GM13977 (cell line): ENCODE measurements around the gene FAM98B.

Source experiments
- DNase-seq: peaks from one replicate; pipeline ENCODE4 v3.0.0; 2012; ENCODE audit warnings: low spot score
- in situ Hi-C: fragments of 300-500 bp; cut with MboI; formaldehyde crosslinking; loops from one replicate; pipeline ENCODE4 v1.12.0; 2022; ENCODE audit warnings: low sequenced_read_pairs, low pct_unique_long_range_greater_than_20kb, mixed read lengths, inconsistent platforms; ENCODE audit not compliant: unreplicated experiment
- TF ChIP-seq, protein P1 (sequence below): IDR thresholded peaks from 2 replicates; pipeline ENCODE4 v1.5.1; 2012; ENCODE audit warnings: mild to moderate bottlenecking, control low read depth; ENCODE audit not compliant: insufficient read depth; ENCODE audit errors: extremely low read depth, missing control alignments

FAM98B gene

DNA sequence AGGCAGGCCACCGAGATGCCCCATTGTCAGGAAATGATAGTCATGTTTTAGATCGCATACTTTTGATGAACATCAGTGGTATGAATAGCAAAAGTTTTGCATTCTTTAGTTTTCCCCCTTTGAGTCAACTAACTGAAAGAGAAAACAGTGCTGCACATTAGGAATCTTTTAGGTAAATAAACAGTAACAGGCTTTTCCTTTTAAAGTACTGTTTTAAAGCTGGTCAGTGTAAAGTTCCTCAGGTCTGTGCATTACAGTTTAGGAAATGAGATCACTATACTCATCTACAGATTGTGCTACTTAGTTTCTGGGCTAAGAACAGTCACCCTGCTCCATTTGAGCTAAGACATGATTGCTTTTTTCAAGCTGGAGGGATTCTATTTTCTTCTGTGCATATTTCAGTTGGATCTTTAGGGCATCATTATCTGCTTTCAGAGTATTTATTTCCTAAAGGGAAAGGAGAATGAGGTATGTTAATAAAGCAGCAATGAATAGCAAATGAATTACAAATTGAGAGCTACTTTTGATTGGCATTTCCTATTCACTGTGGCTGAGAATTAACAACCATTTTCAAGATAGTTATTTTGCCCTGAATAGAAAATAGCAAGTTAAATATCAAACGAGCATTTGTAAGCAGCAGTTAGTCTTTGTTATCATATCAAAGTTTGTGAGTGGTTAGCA, 36.5 kb downstream of the FAM98B start:
- TF ChIP-seq, protein P1, sequence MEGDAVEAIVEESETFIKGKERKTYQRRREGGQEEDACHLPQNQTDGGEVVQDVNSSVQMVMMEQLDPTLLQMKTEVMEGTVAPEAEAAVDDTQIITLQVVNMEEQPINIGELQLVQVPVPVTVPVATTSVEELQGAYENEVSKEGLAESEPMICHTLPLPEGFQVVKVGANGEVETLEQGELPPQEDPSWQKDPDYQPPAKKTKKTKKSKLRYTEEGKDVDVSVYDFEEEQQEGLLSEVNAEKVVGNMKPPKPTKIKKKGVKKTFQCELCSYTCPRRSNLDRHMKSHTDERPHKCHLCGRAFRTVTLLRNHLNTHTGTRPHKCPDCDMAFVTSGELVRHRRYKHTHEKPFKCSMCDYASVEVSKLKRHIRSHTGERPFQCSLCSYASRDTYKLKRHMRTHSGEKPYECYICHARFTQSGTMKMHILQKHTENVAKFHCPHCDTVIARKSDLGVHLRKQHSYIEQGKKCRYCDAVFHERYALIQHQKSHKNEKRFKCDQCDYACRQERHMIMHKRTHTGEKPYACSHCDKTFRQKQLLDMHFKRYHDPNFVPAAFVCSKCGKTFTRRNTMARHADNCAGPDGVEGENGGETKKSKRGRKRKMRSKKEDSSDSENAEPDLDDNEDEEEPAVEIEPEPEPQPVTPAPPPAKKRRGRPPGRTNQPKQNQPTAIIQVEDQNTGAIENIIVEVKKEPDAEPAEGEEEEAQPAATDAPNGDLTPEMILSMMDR: no peak
- DNase-seq: no peak
- in situ Hi-C loops: loop anchor here (25.0 kb wide), 1 partner anchor 172 kb away; no protein-coding TSS in a partner anchor

DNA sequence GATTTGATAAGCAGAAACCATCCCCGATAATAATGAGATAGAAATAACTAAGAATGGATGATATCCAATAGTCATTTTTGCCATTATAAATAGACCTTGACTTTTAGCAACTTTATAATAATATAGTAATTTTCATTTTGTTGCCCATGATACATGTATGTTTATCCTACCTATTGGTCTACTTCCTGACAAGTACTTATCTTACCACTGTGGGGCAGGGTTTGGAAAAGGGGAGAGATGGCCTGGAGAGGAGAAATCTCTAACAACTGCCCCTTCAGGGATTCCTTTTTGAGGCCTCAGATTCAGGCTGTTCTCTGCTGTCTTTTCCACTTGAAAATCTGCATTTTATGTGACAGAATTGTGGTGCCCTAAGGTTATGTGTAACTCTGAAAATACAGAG, 42.2 kb downstream of the FAM98B start:
- TF ChIP-seq, protein P1: no peak
- in situ Hi-C loops: loop anchor here (25.0 kb wide), 1 partner anchor 166 kb away; no protein-coding TSS in a partner anchor
- DNase-seq: no peak

DNA sequence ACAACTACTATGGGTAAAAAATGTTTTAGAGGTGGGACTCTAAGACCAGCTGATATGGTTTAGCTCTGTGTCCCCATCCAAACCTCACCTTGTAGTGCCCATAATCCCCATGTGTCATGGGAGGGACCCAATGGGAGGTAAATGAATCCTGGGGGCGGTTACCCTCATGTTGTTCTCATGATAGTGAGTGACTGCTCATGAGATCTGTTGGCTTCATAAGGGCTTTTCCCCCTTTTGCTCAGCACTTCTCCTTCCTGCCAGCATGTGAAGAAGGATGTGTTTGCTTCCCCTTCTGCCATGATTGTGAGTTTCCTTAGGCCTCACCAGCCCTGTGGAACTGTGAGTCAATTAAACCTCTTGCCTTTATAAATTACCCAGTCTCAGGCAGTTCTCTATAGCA, 45.7 kb downstream of the FAM98B start:
- TF ChIP-seq, protein P1: no peak
- no peak for DNase-seq
- in situ Hi-C loops: loop anchor here (25.0 kb wide), 1 partner anchor 163 kb away; no protein-coding TSS in a partner anchor

DNA sequence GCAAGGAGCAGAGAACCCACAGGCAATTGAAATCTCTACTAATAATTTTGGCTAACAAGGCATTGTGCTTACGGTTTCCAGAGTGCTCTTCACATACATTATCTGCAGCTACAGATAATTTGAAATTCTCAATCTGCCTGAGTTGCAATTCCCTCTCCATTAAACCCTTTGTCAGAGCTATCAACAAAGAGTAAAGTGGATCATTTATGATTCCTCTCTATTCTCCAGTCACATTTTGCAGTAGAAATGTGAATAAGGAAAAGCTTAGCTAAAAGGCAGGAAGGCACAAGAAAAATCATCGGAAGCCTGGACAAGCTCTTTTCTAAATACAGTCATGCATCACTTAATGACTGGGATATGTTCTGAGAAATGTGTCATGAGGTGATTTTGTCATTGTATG, 49.6 kb downstream of the FAM98B start:
- in situ Hi-C loops: no loop called here
- TF ChIP-seq, protein P1: no peak
- DNase-seq: no peak

DNA sequence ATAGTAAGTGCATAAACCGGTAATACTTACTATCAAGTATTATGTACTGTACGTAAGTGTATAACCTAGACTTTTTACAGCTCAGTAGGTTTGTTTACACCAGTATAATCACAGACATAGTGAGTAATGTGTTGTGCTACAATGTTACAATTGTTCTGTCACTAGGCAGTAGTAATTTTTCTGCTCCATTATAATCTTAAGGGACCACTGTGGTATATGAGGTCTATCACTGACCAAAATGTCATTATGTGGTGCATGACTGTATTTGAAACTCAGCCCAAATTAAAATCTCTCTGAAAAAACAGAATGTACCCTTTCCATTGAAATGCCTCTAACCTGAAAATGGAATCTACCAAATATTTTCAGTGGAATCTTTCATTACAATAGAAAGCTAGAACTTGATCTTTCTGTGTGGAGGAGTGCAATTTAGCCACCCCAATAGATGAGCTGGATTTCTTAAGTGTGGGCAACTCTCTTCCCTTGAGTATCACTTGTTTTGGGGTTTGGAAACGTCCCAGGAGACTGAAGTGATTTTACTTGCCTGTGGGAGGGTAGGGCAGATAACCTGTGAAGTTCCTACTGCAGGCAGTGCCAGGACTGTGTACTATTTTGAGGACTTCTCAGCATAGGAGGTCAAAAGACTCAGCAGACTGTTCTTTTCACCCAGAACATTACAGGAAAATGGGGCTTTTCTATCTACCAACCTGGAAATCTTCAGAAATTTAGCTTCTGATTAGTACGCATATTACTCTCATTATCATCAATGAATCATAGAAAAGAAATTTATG, 50.9 kb downstream of the FAM98B start:
- in situ Hi-C loops: no loop called here
- TF ChIP-seq, protein P1: no peak
- no peak for DNase-seq

DNA sequence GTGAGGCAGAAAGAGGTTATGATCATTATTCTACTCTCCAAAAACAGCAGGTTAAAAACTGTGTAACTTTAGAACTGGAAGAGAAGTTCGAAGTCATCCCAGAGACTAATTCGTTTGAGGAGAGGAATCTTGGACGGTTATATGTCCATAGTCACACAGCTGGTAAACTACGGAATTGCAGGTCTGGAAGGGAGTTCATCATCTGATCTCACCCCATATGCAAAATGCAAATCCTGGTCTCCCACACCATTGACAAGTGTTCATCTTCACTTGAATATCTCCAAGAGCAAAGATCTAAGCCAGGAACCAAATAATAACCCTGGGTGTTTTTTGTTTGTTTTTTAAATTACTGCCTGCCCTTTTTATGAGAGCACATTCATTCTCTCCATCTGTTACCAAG, 53.1 kb downstream of the FAM98B start:
- TF ChIP-seq, protein P1: no peak
- in situ Hi-C loops: no loop called here
- DNase-seq: no peak
